ENCODE results near the gene CYB5B. TPM values are rescaled to one million over a fixed set of nuclear protein-coding genes. Genes with fewer than 3 reads are reported as not detected.

Gene CYB5B
- total RNA-seq, 4 donors from 2014 or later, result 26.7 to 31.2 (median 29.1) TPM

GRCh38 chr16:69469807-69470561 is 45.6 kb downstream of the CYB5B start:
- no peaks in the 10 kb centered on the region for H3K9me3 ChIP-seq
- peaks cover 0 to 6% (median 0%) of the 10 kb centered on the region in 4 donors for H3K36me3 ChIP-seq
- H3K4me3 ChIP-seq, result no peak overlapping the region
- DNase-seq (ENCODE audit: extremely low spot score), result no peak
- WGBS, result 85% methylated on average over 4 of the region's 4 CpGs
- no peaks in the 10 kb centered on the region for H3K27me3 ChIP-seq
- intact Hi-C loops (cut with DNase I), result no loop called here
- peaks cover 0 to 9% (median 0%) of the 10 kb centered on the region in 4 donors for H3K4me1 ChIP-seq
- TF ChIP-seq EP300 (IDR thresholded peaks at IDR 0.05) (no peak), POLR2AphosphoS5 (IDR thresholded peaks at IDR 0.05) (no peak), CTCF (IDR thresholded peaks at IDR 0.05) (no peak), POLR2A (IDR thresholded peaks at IDR 0.05; ENCODE audit: low read depth) (no peak)
- H3K27ac ChIP-seq (replicated peaks in 1 of 4), result no peak overlapping the region

DNA sequence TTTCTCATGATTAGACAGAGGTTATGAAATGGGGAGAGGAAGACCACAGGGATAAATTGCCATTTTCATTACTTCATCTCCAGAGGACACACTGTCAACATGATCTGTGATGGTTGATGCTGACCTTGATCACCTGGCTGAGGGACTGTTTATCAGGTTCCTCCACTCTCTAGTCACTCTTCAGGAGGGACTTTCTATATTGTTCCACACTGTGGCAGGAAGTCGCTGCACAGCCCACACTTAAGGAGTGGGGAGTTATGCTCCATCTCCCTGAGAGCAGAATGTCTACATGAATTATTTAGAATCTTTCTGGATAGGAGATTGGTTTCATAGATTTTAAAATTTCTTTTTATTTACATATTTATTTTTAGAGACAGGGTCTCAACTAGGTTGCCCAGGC is 46.7 kb downstream of the CYB5B start:
- H3K9me3 ChIP-seq, result no peaks in the 10 kb centered on the region
- no peaks in the 10 kb centered on the region for H3K4me1 ChIP-seq
- DNase-seq (ENCODE audit: extremely low spot score), result no peak
- H3K4me3 ChIP-seq, result no peak overlapping the region
- TF ChIP-seq CTCF (IDR thresholded peaks at IDR 0.05), result no peak
- no peak for TF ChIP-seq POLR2A (IDR thresholded peaks at IDR 0.05; ENCODE audit: low read depth)
- no peak for TF ChIP-seq EP300 (IDR thresholded peaks at IDR 0.05)
- no peak for TF ChIP-seq POLR2AphosphoS5 (IDR thresholded peaks at IDR 0.05)
- no peaks in the 10 kb centered on the region for H3K27me3 ChIP-seq
- H3K36me3 ChIP-seq, result no peaks in the 10 kb centered on the region
- intact Hi-C loops (cut with DNase I), result no loop called here
- 91% methylated on average over 1 of the region's 1 CpG for WGBS
- H3K27ac ChIP-seq (replicated peaks in 1 of 4), result no peak overlapping the region

DNA sequence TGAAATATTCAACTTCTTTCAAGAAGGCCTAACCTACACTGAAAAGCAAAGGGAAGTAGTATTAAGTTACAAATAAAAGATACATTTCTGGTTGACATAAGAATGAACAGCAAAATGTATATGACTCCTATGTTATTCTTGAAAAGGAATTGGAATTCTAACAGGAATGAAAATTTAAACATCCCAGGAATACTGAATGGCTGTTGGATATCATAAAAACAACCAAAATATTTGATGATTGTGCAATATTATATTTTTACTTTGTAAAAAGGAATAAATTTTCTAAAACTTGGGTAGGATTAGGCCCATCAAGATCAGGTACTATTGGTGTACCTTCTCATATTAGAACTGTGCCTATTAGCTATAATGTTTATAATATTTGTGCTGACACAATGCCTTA is 50.0 kb downstream of the CYB5B start:
- intact Hi-C loops (cut with DNase I), result no loop called here
- Histone ChIP-seq H3K9me3 (no peaks in the 10 kb centered on the region), H3K27me3 (no peaks in the 10 kb centered on the region), H3K4me3 (no peak overlapping the region), H3K36me3 (no peaks in the 10 kb centered on the region), H3K4me1 (no peaks in the 10 kb centered on the region), H3K27ac (replicated peaks in 1 of 4) (no peak overlapping the region)
- no peak for TF ChIP-seq POLR2A (IDR thresholded peaks at IDR 0.05; ENCODE audit: low read depth)
- TF ChIP-seq POLR2AphosphoS5 (IDR thresholded peaks at IDR 0.05), result no peak
- TF ChIP-seq CTCF (IDR thresholded peaks at IDR 0.05), result no peak
- no peak for DNase-seq (ENCODE audit: extremely low spot score)

GRCh38 chr16:69476920-69477443 is 52.6 kb downstream of the CYB5B start:
- no peak for TF ChIP-seq POLR2A (IDR thresholded peaks at IDR 0.05; ENCODE audit: low read depth)
- no peak for TF ChIP-seq EP300 (IDR thresholded peaks at IDR 0.05)
- no peak for TF ChIP-seq CTCF (IDR thresholded peaks at IDR 0.05)
- TF ChIP-seq POLR2AphosphoS5 (IDR thresholded peaks at IDR 0.05), result no peak
- intact Hi-C loops (cut with DNase I), result no loop called here
- WGBS, result 21% methylated on average over 1 of the region's 1 CpG
- peaks cover 6 to 8% (median 7%) of the 10 kb centered on the region in 4 donors for H3K4me1 ChIP-seq
- H3K27ac ChIP-seq (replicated peaks in 1 of 4), result no peak overlapping the region
- no peaks in the 10 kb centered on the region for H3K9me3 ChIP-seq
- H3K36me3 ChIP-seq, result no peaks in the 10 kb centered on the region
- no peaks in the 10 kb centered on the region for H3K27me3 ChIP-seq
- no peak overlapping the region for H3K4me3 ChIP-seq
- DNase-seq (ENCODE audit: extremely low spot score), result no peak

All from esophagus muscularis mucosa (tissue), 4 donors.